ENCODE data around the gene TMCC1. TPM values are rescaled to one million over a fixed set of nuclear protein-coding genes. Genes with fewer than 3 reads are reported as not detected.
"Not testable (repeated sequence)": the region's sequence is repeated elsewhere in the genome, so short reads cannot be mapped to it uniquely, and the experiment has no call there.

Gene TMCC1
- total RNA-seq, 2 experiments from 2014 or later, result 15.2 TPM

GRCh38 chr3:129640985-129641384 lies 252.5 kb downstream of the TMCC1 start:
- H3K9me3 Mint-ChIP-seq, H3K36me3 Mint-ChIP-seq, H3K4me3 Mint-ChIP-seq, H3K4me1 Mint-ChIP-seq, H3K27me3 Mint-ChIP-seq, H3K27ac Mint-ChIP-seq, DNase-seq: not testable (repeated sequence)

- DNase-seq, result no peak
- Mint-ChIP-seq H3K4me1 (no peaks in the 10 kb centered on the region), H3K9me3 (no peaks in the 10 kb centered on the region), H3K36me3 (no peaks in the 10 kb centered on the region), H3K4me3 (no peak overlapping the region), H3K27ac (no peak overlapping the region), H3K27me3 (no peaks in the 10 kb centered on the region)
Observed at GRCh38 chr3:129638481-129638880, 255.0 kb downstream of the TMCC1 start.

- Mint-ChIP-seq H3K4me3 (no peak overlapping the region), H3K9me3 (no peaks in the 10 kb centered on the region), H3K36me3 (no peaks in the 10 kb centered on the region), H3K27me3 (no peaks in the 10 kb centered on the region), H3K27ac (no peak overlapping the region), H3K4me1 (no peaks in the 10 kb centered on the region)
- no peak for DNase-seq
Observed at GRCh38 chr3:129636082-129636481, 257.4 kb downstream of the TMCC1 start.

GRCh38 chr3:129635656-129636055 lies 257.9 kb downstream of the TMCC1 start:
- Mint-ChIP-seq H3K36me3 (no peaks in the 10 kb centered on the region), H3K4me3 (no peak overlapping the region), H3K4me1 (no peaks in the 10 kb centered on the region), H3K27me3 (no peaks in the 10 kb centered on the region), H3K9me3 (no peaks in the 10 kb centered on the region), H3K27ac (no peak overlapping the region)
- DNase-seq, result no peak

- no peaks in the 10 kb centered on the region for H3K36me3 Mint-ChIP-seq
- no peaks in the 10 kb centered on the region for H3K4me1 Mint-ChIP-seq
- no peak for DNase-seq
- H3K27ac Mint-ChIP-seq, result no peak overlapping the region
- no peak overlapping the region for H3K4me3 Mint-ChIP-seq
- no peaks in the 10 kb centered on the region for H3K27me3 Mint-ChIP-seq
- H3K9me3 Mint-ChIP-seq, result no peaks in the 10 kb centered on the region
Observed at GRCh38 chr3:129633751-129634481, 259.6 kb downstream of the TMCC1 start.

GRCh38 chr3:129632977-129633376 lies 260.5 kb downstream of the TMCC1 start:
- H3K27me3 Mint-ChIP-seq, result no peaks in the 10 kb centered on the region
- no peak for DNase-seq
- H3K4me1 Mint-ChIP-seq, result peaks cover 3% of the 10 kb centered on the region

GRCh38 chr3:129632556-129632955 lies 261.0 kb downstream of the TMCC1 start:
- H3K4me1 Mint-ChIP-seq, result peaks cover 6% of the 10 kb centered on the region
- H3K9me3 Mint-ChIP-seq, result no peaks in the 10 kb centered on the region
- H3K36me3 Mint-ChIP-seq, result no peaks in the 10 kb centered on the region
- no peak overlapping the region for H3K27ac Mint-ChIP-seq
- H3K27me3 Mint-ChIP-seq, result no peaks in the 10 kb centered on the region
- no peak overlapping the region for H3K4me3 Mint-ChIP-seq
- no peak for DNase-seq

More at GRCh38 chr3:129632977-129633376, 260.5 kb downstream of the TMCC1 start:
- H3K36me3 Mint-ChIP-seq, result no peaks in the 10 kb centered on the region
- no peaks in the 10 kb centered on the region for H3K9me3 Mint-ChIP-seq
- no peak overlapping the region for H3K27ac Mint-ChIP-seq
- no peak overlapping the region for H3K4me3 Mint-ChIP-seq

- Mint-ChIP-seq H3K4me1 (peaks cover 7% of the 10 kb centered on the region), H3K27ac (no peak overlapping the region), H3K27me3 (no peaks in the 10 kb centered on the region), H3K9me3 (no peaks in the 10 kb centered on the region), H3K36me3 (no peaks in the 10 kb centered on the region), H3K4me3 (no peak overlapping the region)
- DNase-seq, result no peak
Observed at GRCh38 chr3:129632056-129632455, 261.5 kb downstream of the TMCC1 start.

- Mint-ChIP-seq H3K27ac (no peak overlapping the region), H3K4me1 (peaks cover 11% of the 10 kb centered on the region), H3K9me3 (no peaks in the 10 kb centered on the region), H3K4me3 (no peak overlapping the region), H3K27me3 (no peaks in the 10 kb centered on the region), H3K36me3 (no peaks in the 10 kb centered on the region)
- no peak for DNase-seq
Observed at GRCh38 chr3:129629011-129629410, 264.5 kb downstream of the TMCC1 start.

GRCh38 chr3:129628169-129628522 lies 265.4 kb downstream of the TMCC1 start:
- no peaks in the 10 kb centered on the region for H3K36me3 Mint-ChIP-seq
- H3K9me3 Mint-ChIP-seq, result no peaks in the 10 kb centered on the region

GRCh38 chr3:129627350-129628168 lies 266.0 kb downstream of the TMCC1 start:
- Mint-ChIP-seq H3K4me1 (peaks cover 11% of the 10 kb centered on the region), H3K36me3 (no peaks in the 10 kb centered on the region), H3K4me3 (peak overlapping the region; percentile 83), H3K27ac (peak overlapping the region; percentile 74), H3K27me3 (no peaks in the 10 kb centered on the region), H3K9me3 (no peaks in the 10 kb centered on the region)
- peak; percentile 68 for DNase-seq

More at GRCh38 chr3:129628169-129628522, 265.4 kb downstream of the TMCC1 start:
- Mint-ChIP-seq H3K27ac (no peak overlapping the region), H3K27me3 (no peaks in the 10 kb centered on the region), H3K4me1 (peaks cover 11% of the 10 kb centered on the region), H3K4me3 (peak overlapping the region; percentile 83)
- no peak for DNase-seq

GRCh38 chr3:129626744-129627349 lies 266.7 kb downstream of the TMCC1 start:
- DNase-seq, result peak; percentile 85
- peak overlapping the region; percentile 83 for H3K4me3 Mint-ChIP-seq
- H3K9me3 Mint-ChIP-seq, result no peaks in the 10 kb centered on the region
- H3K4me1 Mint-ChIP-seq, result peaks cover 11% of the 10 kb centered on the region
- peak overlapping the region; percentile 74 for H3K27ac Mint-ChIP-seq
- H3K36me3 Mint-ChIP-seq, result no peaks in the 10 kb centered on the region
- no peaks in the 10 kb centered on the region for H3K27me3 Mint-ChIP-seq

GRCh38 chr3:129625072-129625874 lies 268.2 kb downstream of the TMCC1 start:
- no peak overlapping the region for H3K27ac Mint-ChIP-seq
- DNase-seq, result no peak
- H3K9me3 Mint-ChIP-seq, result no peaks in the 10 kb centered on the region
- H3K27me3 Mint-ChIP-seq, result no peaks in the 10 kb centered on the region
- no peak overlapping the region for H3K4me3 Mint-ChIP-seq
- H3K4me1 Mint-ChIP-seq, result peaks cover 11% of the 10 kb centered on the region
- H3K36me3 Mint-ChIP-seq, result no peaks in the 10 kb centered on the region

GRCh38 chr3:129624347-129625071 lies 269.0 kb downstream of the TMCC1 start:
- Mint-ChIP-seq H3K27ac (no peak overlapping the region), H3K9me3 (no peaks in the 10 kb centered on the region), H3K27me3 (no peaks in the 10 kb centered on the region), H3K36me3 (no peaks in the 10 kb centered on the region), H3K4me3 (no peak overlapping the region), H3K4me1 (peaks cover 11% of the 10 kb centered on the region)
- no peak for DNase-seq
